ENCODE results near the gene CAPN3.

- TF ChIP-seq EZH2phosphoT487 (IDR thresholded peaks at IDR 0.05; ENCODE audit: low read depth): no peak
- TF ChIP-seq, protein P1, sequence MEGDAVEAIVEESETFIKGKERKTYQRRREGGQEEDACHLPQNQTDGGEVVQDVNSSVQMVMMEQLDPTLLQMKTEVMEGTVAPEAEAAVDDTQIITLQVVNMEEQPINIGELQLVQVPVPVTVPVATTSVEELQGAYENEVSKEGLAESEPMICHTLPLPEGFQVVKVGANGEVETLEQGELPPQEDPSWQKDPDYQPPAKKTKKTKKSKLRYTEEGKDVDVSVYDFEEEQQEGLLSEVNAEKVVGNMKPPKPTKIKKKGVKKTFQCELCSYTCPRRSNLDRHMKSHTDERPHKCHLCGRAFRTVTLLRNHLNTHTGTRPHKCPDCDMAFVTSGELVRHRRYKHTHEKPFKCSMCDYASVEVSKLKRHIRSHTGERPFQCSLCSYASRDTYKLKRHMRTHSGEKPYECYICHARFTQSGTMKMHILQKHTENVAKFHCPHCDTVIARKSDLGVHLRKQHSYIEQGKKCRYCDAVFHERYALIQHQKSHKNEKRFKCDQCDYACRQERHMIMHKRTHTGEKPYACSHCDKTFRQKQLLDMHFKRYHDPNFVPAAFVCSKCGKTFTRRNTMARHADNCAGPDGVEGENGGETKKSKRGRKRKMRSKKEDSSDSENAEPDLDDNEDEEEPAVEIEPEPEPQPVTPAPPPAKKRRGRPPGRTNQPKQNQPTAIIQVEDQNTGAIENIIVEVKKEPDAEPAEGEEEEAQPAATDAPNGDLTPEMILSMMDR (IDR thresholded peaks at IDR 0.05; ENCODE audit: low read depth, low read length): no peak
Measured at GRCh38 chr15:42359985-42360384, 684 bp downstream of the CAPN3 start.
